Heart right ventricle (tissue), 16 donors: Measurements from ENCODE around the gene ADAMTS17. TPM values are rescaled to one million over a fixed set of nuclear protein-coding genes. Genes with fewer than 3 reads are reported as not detected.

Experiments
- ATAC-seq, 8 donors: fragments of 200-7000 bp; cut with Tn5 transposase; one replicate each; pipeline ENCODE4 v1.9.1; 2020; ENCODE audit warnings: mild to moderate bottlenecking in 8 of 8, moderate library complexity in 8 of 8, moderate number of reproducible peaks in 1 of 8
- DNase-seq, 2 donors: peaks; one replicate each; pipeline ENCODE4 v3.0.0-alpha.2; 2020
- H3K27ac ChIP-seq, 10 donors: fragments of 200-600 bp; sonication (generic) in 2 of 10; one replicate each; pipeline versions ENCODE4 v1.5.0 to v1.8.0; 2020 to 2022; ENCODE audit warnings: mild to moderate bottlenecking in 3 of 10
- H3K27me3 ChIP-seq, 7 donors: fragments of 200-600 bp; one replicate each; pipeline ENCODE4 v1.8.0; 2021 to 2022; ENCODE audit warnings: mild to moderate bottlenecking in 2 of 7
- H3K36me3 ChIP-seq, 9 donors: fragments of 200-600 bp; sonication (generic) in 1 of 9; one replicate each; pipeline versions ENCODE4 v1.5.0 to v1.8.0; 2020 to 2022; ENCODE audit warnings: mild to moderate bottlenecking in 2 of 9
- H3K4me1 ChIP-seq, 9 donors: fragments of 200-600 bp; sonication (generic) in 1 of 9; one replicate each; pipeline versions ENCODE4 v1.5.0 to v1.8.0; 2020 to 2022; ENCODE audit warnings: mild to moderate bottlenecking in 4 of 9
- H3K4me3 ChIP-seq, 10 donors: fragments of 200-600 bp; sonication (generic) in 2 of 10; one replicate each; pipeline versions ENCODE4 v1.5.0 to v1.8.0; 2020 to 2022; ENCODE audit warnings: mild to moderate bottlenecking in 7 of 10, moderate library complexity in 2 of 10
- H3K9me3 ChIP-seq, 11 donors: fragments of 200-600 bp in 10 of 11; sonication (generic) in 2 of 11; one replicate each; pipeline versions ENCODE4 v1.5.0 to v1.8.0; 2013 to 2022; ENCODE audit warnings: mild to moderate bottlenecking in 2 of 11, control low read depth in 1 of 11, moderate library complexity in 1 of 11
- WGBS, 2 donors: extraction: QIAGEN DNeasy Blood & Tissue Kit; methylation state at CpG; one replicate each; pipeline ENCODE4 v1.1.7; 2013; ENCODE audit warnings: inconsistent platforms in 1 of 2; 5-methylcytosine and 5-hydroxymethylcytosine counted together
- intact Hi-C, 10 donors: fragments of 100-400 bp; cut with DNase I; formaldehyde crosslinking; loops; one replicate each; pipeline versions ENCODE4 v1.11.1 to v1.14.2; 2022
- polyA plus RNA-seq, 2 donors: library from polyadenylated mRNA; stranded (reverse); fragments of 200-250 nt; gene quantifications; one replicate each; pipeline ENCODE4 v1.2.3, GENCODE V29; 2013
- total RNA-seq, 10 donors: library from RNA; stranded (reverse); fragmentation: NEBNext Ultra II Directional in 3 of 10; extraction: Animal tissue kit (Norgen Biotek cat#: 25700) in 3 of 10; gene quantifications; one replicate each; pipeline versions ENCODE4 v1.2.1 to v1.2.4, GENCODE V29; 2021 to 2023
- TF ChIP-seq, protein P1 (sequence below), 9 donors: fragments of 200-600 bp; sonication (generic) in 2 of 9; IDR thresholded peaks; one replicate each; pipeline versions ENCODE4 v1.5.0 to v1.8.0; 2021 to 2022; ENCODE audit warnings: antibody characterized with exemption in 9 of 9, mild to moderate bottlenecking in 5 of 9, moderate library complexity in 1 of 9
- donor health status: Arrhythmogenic right ventricular cardiomyopathy.
- donor health status: ischemic (EF 13 %, LVEDD 7.1; RV severe dilation, severe dysfunction).
- donor health status: healthy with polysubstance abuse.
- donor health status: DM: no; HTN: yes; CAD: no.
- donor health status: DM: no; HTN: no; CAD: no.
- donor health status: ischemic (EF 25% LVEDD 6.9; RV normal size, moderate dysfunction).
- donor health status: ischemic (EF 25% LVEDD 5.7; RV mildly dilated, moderate dysfunction).
- donor health status: healthy.
- donor health status: DM: yes; HTN: yes; CAD: no.
- donor health status: Ischemic cardiomyopathy.
- donor health status: ischemic (EF 35%, LVEDD 5.7; RV mildly dilated, moderate dysfunction).
- donor health status: nonischemic (EF 11% LVEDD 7.7; RV severe dilation, severe dysfunction).
- donor health status: DM: yes; HTN: yes; CAD: no.
- donor health status: PGD.
- donor health status: ischemic (EF 29% LVEDD 5.4; RV normal size, mild dysfunction).
- donor health status: nonischemic (EF 23%, LVEDD 6.1; RV moderate dilation, normal function).

Gene ADAMTS17
- total and polyA plus RNA-seq, 12 donors: 0.47 to 5.0 (median 1.2) TPM

DNA sequence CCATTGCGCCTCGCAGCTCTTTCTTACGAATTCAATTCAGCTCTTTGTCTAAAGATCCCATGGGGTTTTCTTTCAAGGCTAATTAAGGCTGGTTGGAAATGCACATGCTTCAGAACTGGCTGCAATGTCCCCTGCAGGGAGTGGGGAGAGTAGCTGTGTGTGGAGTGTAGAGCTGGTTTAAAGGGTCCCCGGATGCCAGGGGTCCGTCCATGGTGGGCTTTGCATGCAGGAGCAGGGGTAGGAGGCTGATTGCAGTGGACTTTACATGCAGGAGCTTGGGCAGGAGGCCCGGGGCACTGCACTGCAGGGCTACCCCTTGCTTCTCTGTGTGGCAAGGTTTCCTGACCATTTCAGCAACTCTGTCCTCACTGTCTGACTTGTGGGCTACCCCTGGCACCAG lies 346.9 kb downstream of the ADAMTS17 start:
- WGBS, 2 donors: 69 to 79% methylated on average over 6 of the region's 6 CpGs
- H3K27ac ChIP-seq: no peak overlapping the region
- TF ChIP-seq, protein P1, sequence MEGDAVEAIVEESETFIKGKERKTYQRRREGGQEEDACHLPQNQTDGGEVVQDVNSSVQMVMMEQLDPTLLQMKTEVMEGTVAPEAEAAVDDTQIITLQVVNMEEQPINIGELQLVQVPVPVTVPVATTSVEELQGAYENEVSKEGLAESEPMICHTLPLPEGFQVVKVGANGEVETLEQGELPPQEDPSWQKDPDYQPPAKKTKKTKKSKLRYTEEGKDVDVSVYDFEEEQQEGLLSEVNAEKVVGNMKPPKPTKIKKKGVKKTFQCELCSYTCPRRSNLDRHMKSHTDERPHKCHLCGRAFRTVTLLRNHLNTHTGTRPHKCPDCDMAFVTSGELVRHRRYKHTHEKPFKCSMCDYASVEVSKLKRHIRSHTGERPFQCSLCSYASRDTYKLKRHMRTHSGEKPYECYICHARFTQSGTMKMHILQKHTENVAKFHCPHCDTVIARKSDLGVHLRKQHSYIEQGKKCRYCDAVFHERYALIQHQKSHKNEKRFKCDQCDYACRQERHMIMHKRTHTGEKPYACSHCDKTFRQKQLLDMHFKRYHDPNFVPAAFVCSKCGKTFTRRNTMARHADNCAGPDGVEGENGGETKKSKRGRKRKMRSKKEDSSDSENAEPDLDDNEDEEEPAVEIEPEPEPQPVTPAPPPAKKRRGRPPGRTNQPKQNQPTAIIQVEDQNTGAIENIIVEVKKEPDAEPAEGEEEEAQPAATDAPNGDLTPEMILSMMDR (IDR thresholded peaks at IDR 0.05): no peak
- H3K36me3 ChIP-seq: no peaks in the 10 kb centered on the region
- no peaks in the 10 kb centered on the region for H3K27me3 ChIP-seq
- no peaks in the 10 kb centered on the region for H3K4me1 ChIP-seq
- ATAC-seq: no peak
- no peaks in the 10 kb centered on the region for H3K9me3 ChIP-seq
- no peak for DNase-seq
- intact Hi-C loops: no loop called here
- H3K4me3 ChIP-seq: no peak overlapping the region

DNA sequence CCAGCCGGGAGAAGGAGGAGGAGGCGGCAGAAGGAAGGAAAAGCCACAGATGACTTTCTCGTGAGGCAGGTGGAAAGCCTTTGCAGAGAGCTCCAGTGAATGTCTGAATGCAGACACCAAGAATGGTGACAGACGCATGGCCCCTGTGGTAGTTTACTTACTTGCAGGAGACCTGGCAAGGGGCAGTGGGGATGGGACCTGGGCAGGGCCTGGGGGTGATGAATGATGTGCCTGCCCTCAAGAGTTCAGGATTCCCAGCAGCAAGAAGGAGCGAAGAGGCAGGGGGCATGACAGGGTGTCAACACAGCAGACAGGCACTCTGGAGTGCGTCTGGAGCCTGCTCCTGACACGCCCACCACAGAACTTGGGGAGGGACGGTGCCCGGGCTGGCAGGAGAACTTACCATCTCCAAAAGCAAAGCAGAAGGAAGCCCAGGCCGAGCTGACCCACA lies 348.1 kb downstream of the ADAMTS17 start:
- Histone ChIP-seq H3K4me3 (no peak overlapping the region), H3K9me3 (peaks cover 0 to under 1% (median 0%) of the 10 kb centered on the region in 11 donors), H3K4me1 (no peaks in the 10 kb centered on the region), H3K27ac (no peak overlapping the region), H3K27me3 (no peaks in the 10 kb centered on the region), H3K36me3 (no peaks in the 10 kb centered on the region)
- DNase-seq (no peak), ATAC-seq (no peak)
- TF ChIP-seq, protein P1 (IDR thresholded peaks at IDR 0.05): no peak
- WGBS, 2 donors: 82 to 88% methylated on average over 10 of the region's 10 CpGs
- intact Hi-C loops: no loop called here

DNA sequence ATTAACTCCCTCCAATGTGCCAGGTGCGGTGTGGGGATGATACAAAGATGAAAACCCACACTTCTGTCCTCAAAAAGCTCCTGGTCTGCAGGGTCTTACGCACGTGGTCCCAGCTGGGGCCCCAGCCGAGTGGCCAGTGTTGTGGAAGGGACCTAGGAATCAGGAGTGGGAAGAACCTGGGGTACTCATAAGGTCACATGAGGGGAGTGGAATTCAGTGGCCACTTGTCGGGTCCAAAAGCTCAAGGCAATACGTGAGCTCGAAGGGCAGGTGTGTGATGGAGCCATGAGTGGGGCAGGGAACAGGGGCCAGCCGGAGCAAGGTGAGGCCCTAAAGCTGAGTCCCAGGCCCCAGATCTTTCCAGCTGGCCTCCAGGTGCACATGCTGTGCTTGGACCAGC lies 348.5 kb downstream of the ADAMTS17 start:
- ATAC-seq (no peak), DNase-seq (no peak)
- H3K27ac ChIP-seq: no peak overlapping the region
- H3K4me1 ChIP-seq: no peaks in the 10 kb centered on the region
- no peak overlapping the region for H3K4me3 ChIP-seq
- TF ChIP-seq, protein P1 (IDR thresholded peaks at IDR 0.05): no peak
- H3K36me3 ChIP-seq: no peaks in the 10 kb centered on the region
- no peaks in the 10 kb centered on the region for H3K27me3 ChIP-seq
- 94 to 98% methylated on average over 8 of the region's 8 CpGs for WGBS, 2 donors
- intact Hi-C loops: no loop called here
- H3K9me3 ChIP-seq: peaks cover 0 to 5% (median 0%) of the 10 kb centered on the region in 11 donors

DNA sequence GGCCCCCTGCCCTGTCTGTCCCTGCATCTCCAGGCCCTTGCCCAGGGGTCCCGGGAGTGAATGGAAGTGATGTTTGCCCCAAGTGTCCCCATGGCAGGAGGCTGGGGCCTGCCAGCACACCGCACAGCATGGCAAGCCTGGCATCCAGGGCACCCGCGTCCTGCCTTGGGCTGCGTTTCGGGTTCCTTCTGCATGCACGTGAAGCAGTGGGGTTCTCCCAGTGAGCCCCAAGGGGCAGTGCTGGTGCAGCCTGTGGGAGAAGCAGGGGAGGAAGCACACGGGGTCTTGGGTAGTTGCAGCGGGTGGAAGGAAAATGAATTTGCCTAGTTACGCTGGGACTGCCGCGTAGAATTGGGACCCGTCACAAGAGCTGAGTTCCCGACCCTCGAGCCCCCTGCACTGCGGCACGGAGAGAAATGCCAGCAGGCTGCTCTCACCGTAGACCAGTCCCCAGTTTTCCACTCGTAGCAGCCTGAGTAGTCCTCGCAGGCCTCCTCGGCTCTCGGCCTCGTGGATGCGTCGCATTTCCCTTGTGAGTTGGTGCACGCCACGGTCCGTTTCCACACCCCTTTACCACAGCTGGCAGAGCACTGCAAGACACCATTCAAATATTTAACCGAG lies 349.1 kb downstream of the ADAMTS17 start:
- DNase-seq: no peak

More for the DNA sequence above, 349.1 kb downstream of the ADAMTS17 start:
- 92 to 94% methylated on average over 29 of the region's 29 CpGs for WGBS, 2 donors
- TF ChIP-seq, protein P1 (IDR thresholded peaks at IDR 0.05): no peak
- no peaks in the 10 kb centered on the region for H3K36me3 ChIP-seq
- peaks cover 0 to 8% (median 0%) of the 10 kb centered on the region in 11 donors for H3K9me3 ChIP-seq
- ATAC-seq: no peak
- H3K4me3 ChIP-seq: no peak overlapping the region
- H3K27me3 ChIP-seq: no peaks in the 10 kb centered on the region
- H3K27ac ChIP-seq: no peak overlapping the region
- intact Hi-C loops: no loop called here
- no peaks in the 10 kb centered on the region for H3K4me1 ChIP-seq
